DMS53 (cell line): ENCODE results near the gene UBAP2L.
"Not testable (repeated sequence)": the region's sequence is repeated elsewhere in the genome, so short reads cannot be mapped to it uniquely, and the experiment has no call there.

Experiments
- DNase-seq: peaks from one replicate; lab custom pipeline; 2025; lab: John Stamatoyannopoulos, UW

The UBAP2L gene

DNA sequence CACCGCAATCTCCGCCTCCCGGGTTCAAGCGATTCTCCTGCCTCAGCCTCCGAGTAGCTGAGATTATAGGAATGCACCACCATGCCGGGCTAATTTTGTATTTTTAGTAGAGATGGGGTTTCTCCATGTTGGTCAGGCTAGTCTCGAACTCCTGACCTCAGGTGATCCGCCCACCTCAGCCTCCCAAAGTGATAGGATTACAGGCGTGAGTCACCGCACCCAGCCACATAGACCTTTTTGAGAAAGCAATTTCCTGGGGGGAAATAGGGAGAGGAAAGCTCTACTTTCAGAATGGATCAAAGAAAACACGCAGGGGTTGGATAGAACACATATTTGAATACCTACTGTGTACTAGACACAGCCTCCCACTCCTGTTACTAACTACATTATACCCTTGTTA lies 15.0 kb upstream of the UBAP2L start:
- DNase-seq = peak; percentile 46

DNA sequence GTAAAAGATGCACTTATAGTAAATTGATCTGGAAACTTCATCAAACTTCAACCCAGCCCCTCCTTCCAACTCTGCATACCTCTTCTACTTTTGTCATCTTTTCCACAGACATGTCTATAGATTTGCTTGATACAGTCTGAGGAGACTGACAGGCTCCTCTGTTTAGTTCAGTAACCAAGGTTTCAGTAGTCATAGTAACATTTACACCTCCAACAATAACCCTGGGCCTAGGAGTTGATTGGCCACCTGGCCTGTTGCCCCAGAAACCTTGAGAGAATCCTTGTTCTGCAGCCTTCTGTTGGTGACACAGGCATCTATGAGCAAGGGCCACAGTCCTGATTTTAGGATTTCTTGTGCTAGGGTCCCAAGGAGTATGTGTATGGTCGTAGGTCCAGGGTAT lies 14.6 kb upstream of the UBAP2L start, which contains the start of gene CFAP141:
CFAP141 (minus strand) TSS at position 138 of the 400 bp plus-strand sequence; CDS start at position 112, 26 bp downstream.
- DNase-seq = peak; percentile 82

DNA sequence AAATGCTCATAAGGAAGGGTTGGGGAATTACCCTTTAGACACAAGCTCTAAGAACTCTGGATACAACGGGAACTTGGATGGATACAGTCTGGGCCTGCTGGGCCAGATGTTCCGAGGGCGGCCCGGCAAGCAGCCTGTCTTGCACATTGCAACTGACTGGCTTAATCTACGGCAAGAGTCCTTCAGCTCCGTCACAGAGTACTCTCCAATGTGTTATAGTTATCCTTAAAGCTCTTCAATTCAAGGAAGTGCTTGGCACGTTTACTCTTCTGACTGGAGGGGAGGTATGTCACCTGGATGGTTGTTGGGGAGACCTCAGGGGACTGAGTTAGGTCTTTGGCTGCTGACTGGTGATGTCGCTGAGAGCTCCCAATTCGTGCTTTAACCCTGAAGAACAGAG lies 13.5 kb upstream of the UBAP2L start:
- peak; percentile 34 for DNase-seq

GRCh38 chr1:154208677-154209388 lies 11.9 kb upstream of the UBAP2L start:
- DNase-seq = no peak

- no peak for DNase-seq
These were observed 8.7 kb upstream of the UBAP2L start for GRCh38 chr1:154212083-154212482.

- no peak for DNase-seq
These were observed 7.5 kb upstream of the UBAP2L start for GRCh38 chr1:154213274-154213673.

GRCh38 chr1:154218545-154218944 lies 2.2 kb upstream of the UBAP2L start:
- no peak for DNase-seq

DNA sequence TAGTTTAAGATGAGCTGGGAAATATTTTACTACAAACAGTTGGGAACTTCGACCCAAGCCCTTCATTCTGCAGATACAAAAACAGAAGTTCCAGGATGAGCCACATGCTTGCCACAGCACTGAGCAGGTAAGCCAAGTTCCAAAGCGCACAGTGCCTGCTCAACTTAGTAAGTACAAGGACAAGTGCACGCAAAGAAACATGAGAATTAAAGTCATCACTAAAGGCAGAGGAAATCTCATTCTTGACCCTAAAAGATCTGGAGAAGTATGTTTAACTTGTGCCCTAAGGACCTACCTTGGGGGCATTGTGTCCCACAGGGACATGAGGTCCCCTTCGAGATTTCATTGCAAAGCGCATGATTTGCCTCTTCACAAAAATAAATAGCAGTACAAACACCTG lies 1.2 kb upstream of the UBAP2L start:
- peak; percentile 45 for DNase-seq

DNA sequence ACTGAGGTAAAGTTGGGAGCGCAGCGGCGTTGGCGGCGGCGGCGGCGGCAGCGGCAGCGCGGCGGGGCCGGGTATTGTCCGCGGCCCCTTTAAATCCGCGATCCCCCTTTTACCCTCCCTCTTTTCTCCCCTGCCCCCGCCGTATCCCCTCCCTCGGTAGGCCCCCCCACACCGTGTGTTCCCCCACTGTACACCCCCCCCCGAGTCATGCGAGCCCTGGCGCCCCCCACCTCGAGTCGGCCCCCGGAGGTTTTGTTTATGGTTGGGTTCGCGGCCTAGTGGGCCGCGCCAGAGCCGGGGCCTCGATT lies 169 bp downstream of the UBAP2L start:
- no peak for DNase-seq

DNA sequence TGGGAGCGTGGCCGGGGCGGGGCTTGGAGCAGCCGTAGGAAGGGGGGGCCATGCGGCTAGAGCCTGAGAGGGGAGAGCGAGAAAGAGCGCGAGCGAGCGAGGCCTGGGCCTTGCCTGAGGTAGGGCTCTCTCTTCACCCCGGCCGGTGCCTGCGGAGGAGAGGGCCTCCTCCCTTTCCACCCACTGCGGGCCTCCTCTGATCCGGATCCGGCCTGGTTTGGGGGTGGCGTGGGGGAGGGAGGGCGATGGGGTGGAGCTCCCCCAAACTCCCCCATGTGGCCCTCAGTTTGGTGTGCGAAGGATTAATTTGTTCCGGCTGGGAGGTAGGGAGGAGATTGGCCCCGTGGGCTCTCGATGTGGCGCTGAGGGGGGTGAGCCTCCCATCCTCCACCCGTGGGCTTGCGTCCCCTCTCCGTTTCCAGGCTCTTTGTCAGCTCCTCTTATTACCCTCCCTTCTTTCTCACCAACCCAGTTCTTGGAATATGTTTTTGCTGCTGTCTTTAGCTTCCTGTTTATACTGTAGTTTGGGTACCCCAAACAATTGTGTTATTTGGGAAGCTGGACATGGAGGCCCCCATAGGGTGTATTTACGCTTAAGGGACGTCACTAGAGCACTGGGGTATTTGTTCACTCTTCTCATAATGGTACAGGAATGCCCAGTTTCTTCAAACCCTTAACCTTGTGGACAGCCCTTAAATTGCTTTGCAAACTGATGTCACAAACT lies 685 bp downstream of the UBAP2L start:
- peak; percentile 74 for DNase-seq

- DNase-seq = no peak
These were observed 1.8 kb downstream of the UBAP2L start for GRCh38 chr1:154222518-154222917.

DNA sequence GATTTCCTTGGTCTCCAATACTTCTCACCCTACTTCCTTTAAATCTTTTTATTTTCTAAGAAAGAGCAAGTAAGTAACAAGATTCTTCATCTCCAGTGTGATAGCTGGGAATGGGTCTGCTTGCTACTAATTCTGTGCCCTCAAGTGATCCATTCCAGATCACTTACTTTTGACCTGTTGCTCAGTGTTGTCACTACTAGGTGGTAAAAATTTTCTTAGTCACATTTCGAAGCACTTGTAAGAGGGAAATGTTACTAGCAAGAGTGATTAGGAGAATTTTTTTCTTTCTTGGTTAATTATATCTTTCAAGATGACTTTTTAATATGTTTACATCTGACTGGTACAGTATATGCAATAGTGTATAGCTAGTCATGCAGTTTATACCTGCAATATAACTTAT lies 2.2 kb downstream of the UBAP2L start:
- no peak for DNase-seq

DNA sequence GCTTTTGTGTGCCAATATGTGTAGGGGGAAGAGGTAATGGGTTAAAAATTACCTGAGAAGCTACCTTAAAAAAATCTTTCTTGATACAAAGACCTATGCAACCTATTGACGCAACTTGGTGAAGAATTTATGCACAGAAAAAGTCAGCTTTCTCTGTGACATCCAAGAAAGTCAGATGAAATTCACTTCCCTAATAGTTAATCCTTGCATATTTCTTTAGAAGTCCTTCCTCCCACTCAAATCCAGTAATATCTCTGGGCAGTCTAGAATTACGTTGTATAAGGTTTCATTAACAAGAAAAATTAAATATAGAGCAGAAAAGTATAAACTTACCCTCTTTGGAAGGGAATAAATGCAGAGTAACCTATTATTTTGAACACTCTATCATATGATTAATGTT lies 2.9 kb downstream of the UBAP2L start:
- no peak for DNase-seq

GRCh38 chr1:154225370-154225769 lies 4.6 kb downstream of the UBAP2L start:
- no peak for DNase-seq

DNA sequence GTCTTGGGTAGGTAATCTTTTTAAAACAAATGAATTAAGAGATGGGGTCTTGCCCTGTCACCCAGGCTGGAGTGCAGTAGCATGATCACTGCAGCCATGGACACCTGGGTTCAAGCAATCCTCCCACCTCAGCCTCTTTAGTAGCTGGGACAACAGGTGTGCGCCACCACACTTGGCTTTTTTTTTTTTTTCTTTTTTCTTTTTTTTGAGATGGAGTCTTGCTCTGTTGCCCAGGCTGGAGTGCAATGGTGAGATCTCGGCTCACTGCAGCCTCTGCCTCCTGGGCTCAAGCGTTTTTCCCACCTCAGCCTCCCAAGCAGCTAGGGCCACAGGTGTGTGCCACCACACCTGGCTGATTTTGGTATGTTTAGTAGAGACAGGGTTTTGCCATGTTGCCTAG lies 10.4 kb downstream of the UBAP2L start:
- DNase-seq = not testable (repeated sequence)

DNA sequence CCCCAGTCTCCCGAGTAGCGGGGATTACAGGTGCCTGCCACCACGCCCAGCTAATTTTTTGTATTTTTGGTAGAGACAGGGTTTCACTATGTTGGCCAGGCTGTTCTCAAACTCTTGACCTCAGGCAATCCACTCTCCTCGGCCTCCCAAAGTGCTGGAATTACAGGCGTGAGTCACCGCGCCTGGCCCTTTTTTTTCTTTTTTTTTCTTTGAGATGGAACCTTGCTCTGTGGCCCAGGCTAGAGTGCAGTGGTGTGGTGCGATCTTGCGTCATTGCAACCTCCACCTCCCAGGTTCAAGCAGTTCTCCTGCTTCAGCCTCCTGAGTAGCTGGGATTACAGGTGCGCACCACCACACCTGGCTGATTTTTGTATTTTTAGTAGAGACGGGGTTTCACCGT lies 12.4 kb downstream of the UBAP2L start:
- not testable (repeated sequence) for DNase-seq

- no peak for DNase-seq
These were observed 16.1 kb downstream of the UBAP2L start for GRCh38 chr1:154236855-154237254.

GRCh38 chr1:154237435-154237834 lies 16.7 kb downstream of the UBAP2L start:
- no peak for DNase-seq

GRCh38 chr1:154237880-154238506 lies 17.2 kb downstream of the UBAP2L start:
- no peak for DNase-seq

GRCh38 chr1:154239491-154239890 lies 18.7 kb downstream of the UBAP2L start:
- no peak for DNase-seq

DNA sequence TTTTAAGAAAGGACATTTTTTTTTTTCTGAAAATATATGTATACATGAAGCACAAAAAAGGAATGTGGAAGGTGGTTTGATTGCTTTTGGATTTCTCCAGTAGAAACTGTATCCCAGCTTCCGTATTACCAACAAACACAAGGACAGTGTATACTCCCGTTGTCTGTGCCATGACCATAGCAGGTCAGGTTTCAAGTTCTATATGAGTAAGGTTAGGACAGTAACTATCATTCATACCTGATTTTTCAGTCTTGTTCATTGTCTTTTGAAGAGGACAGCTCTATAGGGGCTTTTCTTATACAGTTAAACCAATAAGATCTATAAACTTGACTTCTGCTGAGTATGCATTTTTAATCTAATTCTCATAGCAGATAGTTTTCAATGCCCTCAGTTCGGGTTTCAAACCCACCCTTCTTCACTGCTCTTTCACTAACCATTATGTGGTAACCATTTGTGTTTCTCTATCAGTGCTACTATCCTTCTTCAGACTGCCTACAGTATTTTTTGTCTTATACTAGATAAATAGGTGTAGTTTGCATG lies 19.6 kb downstream of the UBAP2L start:
- no peak for DNase-seq

DNA sequence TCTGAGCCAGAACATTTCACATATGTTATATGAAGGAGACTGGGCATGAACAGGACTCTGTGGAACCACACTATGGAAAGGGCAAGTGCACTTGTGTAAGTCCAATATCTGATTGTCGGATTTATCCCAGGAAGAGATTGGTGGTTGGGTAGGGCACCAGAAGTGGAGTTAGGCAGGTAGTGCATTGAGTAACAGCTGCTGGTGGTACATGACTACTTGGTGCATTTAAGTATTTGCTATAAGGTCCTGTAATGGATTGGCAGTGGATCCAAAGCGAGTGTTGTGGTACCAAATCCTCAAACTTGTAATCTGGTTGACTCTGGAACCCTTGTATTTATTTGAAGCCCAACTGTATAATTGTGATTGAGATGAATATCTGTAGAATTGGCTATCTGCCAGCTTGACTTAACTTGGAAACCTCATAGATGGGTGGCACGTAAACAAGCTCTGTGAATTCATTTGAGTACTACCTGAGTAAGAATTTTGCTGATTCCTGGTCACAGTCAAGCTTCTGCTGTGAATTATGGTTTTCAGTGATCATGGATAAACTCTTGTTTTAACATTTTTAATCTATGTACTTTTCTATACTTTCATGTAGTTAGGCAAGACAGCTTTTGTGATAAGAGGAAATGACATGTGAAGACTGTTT lies 21.1 kb downstream of the UBAP2L start:
- no peak for DNase-seq
